Measurements from ENCODE around the gene CACNB4.

GRCh38 chr2:152019732-152020131 lies 79.1 kb downstream of the CACNB4 start:
- TF ChIP-seq EP300 (IDR thresholded peaks at IDR 0.05; ENCODE audit: borderline replicate concordance in 1 of 2, control insufficient read depth in 1 of 2, low read depth in 2 of 2, low read length in 2 of 2) (no peak), POLR2AphosphoS5 (IDR thresholded peaks at IDR 0.05; ENCODE audit: low read length) (no peak)
- TF ChIP-seq, protein P1, sequence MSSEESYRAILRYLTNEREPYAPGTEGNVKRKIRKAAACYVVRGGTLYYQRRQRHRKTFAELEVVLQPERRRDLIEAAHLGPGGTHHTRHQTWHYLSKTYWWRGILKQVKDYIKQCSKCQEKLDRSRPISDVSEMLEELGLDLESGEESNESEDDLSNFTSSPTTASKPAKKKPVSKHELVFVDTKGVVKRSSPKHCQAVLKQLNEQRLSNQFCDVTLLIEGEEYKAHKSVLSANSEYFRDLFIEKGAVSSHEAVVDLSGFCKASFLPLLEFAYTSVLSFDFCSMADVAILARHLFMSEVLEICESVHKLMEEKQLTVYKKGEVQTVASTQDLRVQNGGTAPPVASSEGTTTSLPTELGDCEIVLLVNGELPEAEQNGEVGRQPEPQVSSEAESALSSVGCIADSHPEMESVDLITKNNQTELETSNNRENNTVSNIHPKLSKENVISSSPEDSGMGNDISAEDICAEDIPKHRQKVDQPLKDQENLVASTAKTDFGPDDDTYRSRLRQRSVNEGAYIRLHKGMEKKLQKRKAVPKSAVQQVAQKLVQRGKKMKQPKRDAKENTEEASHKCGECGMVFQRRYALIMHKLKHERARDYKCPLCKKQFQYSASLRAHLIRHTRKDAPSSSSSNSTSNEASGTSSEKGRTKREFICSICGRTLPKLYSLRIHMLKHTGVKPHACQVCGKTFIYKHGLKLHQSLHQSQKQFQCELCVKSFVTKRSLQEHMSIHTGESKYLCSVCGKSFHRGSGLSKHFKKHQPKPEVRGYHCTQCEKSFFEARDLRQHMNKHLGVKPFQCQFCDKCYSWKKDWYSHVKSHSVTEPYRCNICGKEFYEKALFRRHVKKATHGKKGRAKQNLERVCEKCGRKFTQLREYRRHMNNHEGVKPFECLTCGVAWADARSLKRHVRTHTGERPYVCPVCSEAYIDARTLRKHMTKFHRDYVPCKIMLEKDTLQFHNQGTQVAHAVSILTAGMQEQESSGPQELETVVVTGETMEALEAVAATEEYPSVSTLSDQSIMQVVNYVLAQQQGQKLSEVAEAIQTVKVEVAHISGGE (CRISPR knock-in tag; IDR thresholded peaks at IDR 0.05): no peak
